Ramos (cell line): ENCODE results near the gene CCDC117.
"Not testable (repeated sequence)": the region's sequence is repeated elsewhere in the genome, so short reads cannot be mapped to it uniquely, and the experiment has no call there.

Source experiments
- in situ Hi-C: fragments of 300-500 bp; cut with MboI; formaldehyde crosslinking; loops from one replicate; pipeline ENCODE4 v1.14.3; 2022; ENCODE audit warnings: low sequenced_read_pairs; ENCODE audit not compliant: unreplicated experiment

CCDC117 gene, protein sequence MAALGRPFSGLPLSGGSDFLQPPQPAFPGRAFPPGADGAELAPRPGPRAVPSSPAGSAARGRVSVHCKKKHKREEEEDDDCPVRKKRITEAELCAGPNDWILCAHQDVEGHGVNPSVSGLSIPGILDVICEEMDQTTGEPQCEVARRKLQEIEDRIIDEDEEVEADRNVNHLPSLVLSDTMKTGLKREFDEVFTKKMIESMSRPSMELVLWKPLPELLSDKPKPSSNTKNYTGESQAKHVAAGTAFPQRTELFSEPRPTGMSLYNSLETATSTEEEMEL

GRCh38 chr22:28772633-28773460 is at the start of gene CCDC117:
Gene CCDC117, plus strand, starts transcription at chr22:28772695. Its CDS starts 155 bp downstream, at chr22:28772850.
- in situ Hi-C loops = no loop called here

- in situ Hi-C loops = no loop called here
Observed at GRCh38 chr22:28728002-28728401, 44.5 kb upstream of the CCDC117 start.

DNA sequence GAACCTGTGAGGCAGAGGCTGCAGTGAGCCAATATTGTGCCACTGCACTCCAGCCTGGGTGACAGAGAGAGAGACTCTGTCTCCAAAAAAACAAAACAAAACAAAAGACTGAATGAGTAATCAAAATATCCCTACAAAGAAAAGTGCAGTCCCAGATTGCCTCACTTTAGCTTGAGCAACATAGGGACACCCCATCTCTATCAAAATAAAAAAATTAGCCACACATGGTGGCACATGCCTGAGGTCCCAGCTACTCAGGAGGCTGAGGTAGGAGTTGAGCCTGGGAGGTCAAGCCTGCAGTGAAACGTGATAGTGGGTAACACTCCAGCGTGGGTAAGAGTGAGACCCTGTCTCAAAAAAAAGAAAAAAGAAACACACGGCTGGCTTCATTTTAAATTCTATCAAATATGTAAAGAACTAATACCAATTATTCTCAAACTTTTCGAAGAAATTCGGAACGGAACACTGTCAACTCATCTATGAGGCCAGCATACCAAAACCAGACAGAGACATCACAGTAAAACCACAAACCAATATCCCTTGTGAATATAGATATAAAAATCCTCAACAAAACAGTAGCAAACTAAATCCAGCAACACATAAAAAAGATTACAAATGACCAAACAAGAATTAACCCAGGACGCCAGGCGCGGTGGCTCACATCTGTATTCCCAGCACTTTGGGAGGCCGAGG is 43.7 kb upstream of the CCDC117 start:
- in situ Hi-C loops = no loop called here

DNA sequence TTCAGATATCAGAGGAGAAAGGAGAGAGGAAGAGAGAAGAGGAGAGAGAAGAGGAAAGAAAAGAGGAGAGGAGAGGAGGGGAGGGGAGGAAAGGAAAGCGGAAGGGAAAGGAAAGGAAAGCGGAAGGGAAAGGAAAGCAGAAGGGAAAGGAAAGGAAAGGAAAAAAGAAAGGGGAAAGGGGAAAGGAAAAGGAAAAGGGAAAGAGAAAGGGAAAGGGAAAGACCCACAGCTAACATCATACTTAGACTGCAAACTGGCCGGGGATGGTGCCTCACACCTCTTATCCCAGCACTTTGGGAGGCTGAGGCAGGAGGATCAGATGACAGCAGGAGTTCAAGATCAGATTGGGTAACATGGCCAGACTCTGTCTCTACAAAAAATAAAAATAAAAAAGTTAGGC is 42.3 kb upstream of the CCDC117 start:
- in situ Hi-C loops = no loop called here

DNA sequence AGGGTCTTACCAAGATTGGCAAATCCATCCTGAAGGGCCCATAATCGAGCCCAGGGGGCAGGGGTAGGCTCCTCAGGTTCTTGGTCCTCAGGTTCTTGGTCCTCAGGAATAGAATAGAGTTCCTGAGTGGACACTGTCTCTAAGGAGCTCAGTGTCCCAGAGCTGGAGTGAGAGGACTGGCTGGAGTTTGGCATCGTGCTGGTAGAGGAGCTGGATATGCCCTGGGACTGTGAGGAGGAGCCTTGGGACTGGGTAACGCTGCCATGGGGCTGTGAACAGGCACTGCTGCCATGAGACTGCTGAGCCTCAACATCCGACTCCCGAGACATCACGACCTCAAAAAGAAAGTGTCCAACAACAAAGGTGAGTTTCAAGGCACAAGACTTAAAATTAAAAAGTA is 38.1 kb upstream of the CCDC117 start:
- in situ Hi-C loops = no loop called here

GRCh38 chr22:28736301-28737155 is 36.0 kb upstream of the CCDC117 start:
- in situ Hi-C loops = no loop called here

- in situ Hi-C loops = no loop called here
Observed at GRCh38 chr22:28737701-28738100, 34.8 kb upstream of the CCDC117 start.

- in situ Hi-C loops = not testable (repeated sequence)
Observed at GRCh38 chr22:28738876-28739275, 33.6 kb upstream of the CCDC117 start.

DNA sequence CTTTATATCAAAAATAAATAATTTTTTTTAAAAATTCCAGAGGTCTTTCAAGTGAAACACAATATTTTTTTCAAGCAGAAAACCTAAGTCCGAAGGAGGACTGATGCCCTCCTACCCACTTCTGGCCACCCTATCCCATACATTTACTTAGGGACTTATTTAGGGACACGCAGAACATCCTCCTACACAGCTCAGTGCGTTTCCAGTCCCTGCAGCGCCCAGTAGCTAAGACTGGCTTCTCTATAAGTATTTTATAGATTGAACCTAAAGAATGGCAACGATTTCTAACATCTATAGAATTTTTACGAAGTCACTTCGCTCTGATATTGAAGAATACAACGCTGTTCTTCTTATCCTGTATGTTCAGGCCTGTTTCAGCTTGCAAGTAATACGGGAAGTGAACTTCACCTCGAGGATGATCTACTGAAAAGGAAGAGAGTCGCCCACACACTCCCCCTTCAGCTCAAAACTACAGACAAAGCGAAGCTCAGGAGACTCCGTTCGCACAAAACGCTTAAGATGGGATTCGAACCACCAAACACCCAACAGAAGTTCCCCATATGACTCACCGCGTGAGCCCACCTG is 31.2 kb upstream of the CCDC117 start:
- in situ Hi-C loops = no loop called here

- in situ Hi-C loops = no loop called here
Observed at GRCh38 chr22:28741785-28742561, 30.5 kb upstream of the CCDC117 start, which contains the start of the genes CHEK2 and HSCB. Gene CHEK2, minus strand, starts transcription at chr22:28741820. Its CDS starts 7,099 bp downstream, at chr22:28734721. Gene HSCB, plus strand, starts transcription at chr22:28742039. Its CDS starts 57 bp downstream, at chr22:28742096.

GRCh38 chr22:28742562-28742962 is 29.9 kb upstream of the CCDC117 start:
- in situ Hi-C loops = no loop called here

- in situ Hi-C loops = no loop called here
Observed at GRCh38 chr22:28743852-28744251, 28.6 kb upstream of the CCDC117 start.

DNA sequence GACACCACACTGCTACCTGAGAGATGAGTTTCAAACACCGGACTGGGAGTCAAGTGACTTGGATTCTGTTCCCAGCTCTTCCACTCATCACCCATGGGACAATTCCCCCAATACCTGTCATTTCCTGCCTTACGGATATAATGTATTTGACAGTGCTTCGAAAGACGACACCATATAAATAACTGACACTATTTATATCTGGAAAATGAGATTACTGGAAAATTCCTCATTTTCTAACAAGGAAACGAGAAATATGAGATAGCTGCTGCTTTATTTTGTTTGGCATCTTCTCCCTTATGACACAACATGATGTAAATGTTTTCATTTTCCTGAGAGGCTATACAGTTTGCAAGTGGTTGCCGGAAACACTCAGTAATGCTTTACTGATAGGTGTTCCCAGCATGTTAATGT is 22.0 kb upstream of the CCDC117 start:
- in situ Hi-C loops = no loop called here

- in situ Hi-C loops = not testable (repeated sequence)
Observed at GRCh38 chr22:28754512-28754911, 18.0 kb upstream of the CCDC117 start.

GRCh38 chr22:28759861-28760560 is 12.5 kb upstream of the CCDC117 start:
- in situ Hi-C loops = no loop called here

GRCh38 chr22:28761449-28761755 is 11.1 kb upstream of the CCDC117 start:
- in situ Hi-C loops = no loop called here

GRCh38 chr22:28762000-28762399 is 10.5 kb upstream of the CCDC117 start:
- in situ Hi-C loops = not testable (repeated sequence)

GRCh38 chr22:28766628-28767027 is 5.9 kb upstream of the CCDC117 start:
- in situ Hi-C loops = no loop called here
